IMR-90 (cell line): ENCODE results near the gene CTAGE9. TPM values are rescaled to one million over a fixed set of nuclear protein-coding genes. Genes with fewer than 3 reads are reported as not detected.

Source experiments
- ATAC-seq: fragments of 200-7000 bp; cut with Tn5 transposase; 2 replicates; pipeline ENCODE4 v1.9.1; 2020; ENCODE audit warnings: low read depth, mild to moderate bottlenecking, moderate library complexity
- BruUV-seq: library from RNA; stranded (reverse); fragments of 400-500 nt; replicated peaks from 2 replicates; lab custom pipeline; 2021; lab: Mats Ljungman, UMichigan
- CTCF ChIA-PET: fragments of 300-600 bp; formaldehyde crosslinking; extraction: SDS; loops from one replicate; lab custom pipeline; 2021; ENCODE audit warnings: antibody characterized with exemption; lab: Yijun Ruan, JAX
- POLR2A ChIA-PET: fragments of 300-600 bp; sonication (Branson Sonifier 250); formaldehyde crosslinking; loops from one replicate; lab custom pipeline; 2022; ENCODE audit warnings: antibody characterized with exemption; ENCODE audit not compliant: unreplicated experiment; lab: Charles Lee
- DNase-seq: peaks from one replicate; pipeline ENCODE4 v3.0.0; 2013
- H2AFZ ChIP-seq: replicated peaks from 2 replicates; pipeline ENCODE3; 2013; ENCODE audit warnings: low read length, mild to moderate bottlenecking; ENCODE audit not compliant: poor library complexity
- H2AK5ac ChIP-seq: 2 replicates; pipeline ENCODE4 v1.6.1; 2013; ENCODE audit warnings: low read depth, low read length, inconsistent platforms
- H2AK9ac ChIP-seq: replicated peaks from 2 replicates; pipeline ENCODE3; 2013; ENCODE audit warnings: mild to moderate bottlenecking, low read depth, low read length, moderate library complexity; ENCODE audit not compliant: poor library complexity
- H2BK120ac ChIP-seq: 2 replicates; pipeline ENCODE4 v1.6.1; 2013; ENCODE audit warnings: low read depth, low read length, inconsistent platforms
- H2BK15ac ChIP-seq: 3 replicates; pipeline ENCODE4 v1.6.1; 2013; ENCODE audit warnings: low read depth, low read length, inconsistent platforms
- H2BK20ac ChIP-seq: 2 replicates; pipeline ENCODE4 v1.6.1; 2013; ENCODE audit warnings: low read depth, mild to moderate bottlenecking, inconsistent platforms, low read length, moderate library complexity
- H2BK5ac ChIP-seq: 2 replicates; pipeline ENCODE4 v1.6.1; 2013; ENCODE audit warnings: mild to moderate bottlenecking, low read depth, low read length, inconsistent platforms; ENCODE audit not compliant: poor library complexity, severe bottlenecking
- H3K14ac ChIP-seq: replicated peaks from 2 replicates; pipeline ENCODE4 v1.6.1; 2013; ENCODE audit warnings: low read depth, low read length, inconsistent platforms
- H3K18ac ChIP-seq: 2 replicates; pipeline ENCODE4 v1.6.1; 2013; ENCODE audit warnings: low read depth, low read length, control low read depth
- H3K23ac ChIP-seq: 2 replicates; pipeline ENCODE4 v1.6.1; 2013; ENCODE audit warnings: low read depth, low read length, inconsistent platforms
- H3K27ac ChIP-seq: 2 replicates; pipeline ENCODE4 v1.5.1; 2013; ENCODE audit warnings: mild to moderate bottlenecking, control low read depth, low read length; ENCODE audit not compliant: insufficient read depth
- H3K27me3 ChIP-seq: 2 replicates; pipeline ENCODE4 v1.6.1; 2013; ENCODE audit warnings: low read length; ENCODE audit not compliant: control insufficient read depth, insufficient read depth
- H3K36me3 ChIP-seq: 2 replicates; pipeline ENCODE4 v1.6.1; 2013; ENCODE audit warnings: low read length, mixed read lengths; ENCODE audit not compliant: control insufficient read depth, insufficient read depth
- H3K4ac ChIP-seq: 2 replicates; pipeline ENCODE4 v1.6.1; 2013; ENCODE audit warnings: low read depth, low read length, inconsistent platforms
- H3K4me1 ChIP-seq: 2 replicates; pipeline ENCODE4 v1.6.1; 2013; ENCODE audit warnings: low read length, mixed read lengths; ENCODE audit not compliant: control insufficient read depth, insufficient read depth
- H3K4me2 ChIP-seq: 2 replicates; pipeline ENCODE4 v1.6.1; 2013; ENCODE audit warnings: low read depth, mild to moderate bottlenecking, control low read depth, low read length, moderate library complexity
- H3K4me3 ChIP-seq: 2 replicates; pipeline ENCODE4 v1.5.1; 2013; ENCODE audit warnings: low read depth, mild to moderate bottlenecking, control low read depth, low read length, moderate library complexity; ENCODE audit not compliant: insufficient read depth
- H3K56ac ChIP-seq: 2 replicates; pipeline ENCODE4 v1.6.1; 2013; ENCODE audit warnings: low read length, inconsistent platforms; ENCODE audit not compliant: insufficient read depth; ENCODE audit errors: extremely low read depth
- H3K79me1 ChIP-seq, 2 experiments: 2 replicates each; pipeline ENCODE4 v1.6.1; 2013; ENCODE audit warnings: low read length in 2 of 2, inconsistent platforms in 1 of 2, low read depth in 1 of 2
- H3K9ac ChIP-seq: 2 replicates; pipeline ENCODE4 v1.6.1; 2013; ENCODE audit warnings: low read depth, low read length, control low read depth
- H3K9me1 ChIP-seq: 2 replicates; pipeline ENCODE4 v1.6.1; 2013; ENCODE audit warnings: low read length, inconsistent platforms; ENCODE audit not compliant: insufficient read depth
- H3K9me3 ChIP-seq: 2 replicates; pipeline ENCODE4 v1.6.1; 2013; ENCODE audit warnings: low read length; ENCODE audit not compliant: control insufficient read depth, insufficient read depth
- H4K20me1 ChIP-seq: 2 replicates; pipeline ENCODE4 v1.6.1; 2013; ENCODE audit warnings: low read length, inconsistent platforms; ENCODE audit not compliant: insufficient read depth
- H4K5ac ChIP-seq: 2 replicates; pipeline ENCODE4 v1.6.1; 2013; ENCODE audit warnings: mild to moderate bottlenecking, low read depth, low read length, control low read depth
- H4K8ac ChIP-seq, 2 experiments: 2 replicates each; pipeline ENCODE4 v1.6.1; 2013; ENCODE audit warnings: low read depth in 2 of 2, low read length in 2 of 2, control low read depth in 1 of 2, inconsistent platforms in 1 of 2
- H4K91ac ChIP-seq: 2 replicates; pipeline ENCODE4 v1.6.1; 2013; ENCODE audit warnings: low read depth, low read length, inconsistent platforms; ENCODE audit not compliant: insufficient read depth
- BHLHE40 ChIP-seq: fragments of 150-350 bp; IDR thresholded peaks from 2 replicates; pipeline ENCODE4 v1.6.1; 2016; ENCODE audit warnings: mild to moderate bottlenecking, low read depth, low read length
- MAFK ChIP-seq: IDR thresholded peaks from 2 replicates; pipeline ENCODE4 v1.6.1; 2012; ENCODE audit warnings: low read depth, low read length, improper control_type of control experiment
- MXI1 ChIP-seq: IDR thresholded peaks from 2 replicates; pipeline ENCODE4 v1.6.1; 2012; ENCODE audit warnings: low read depth, mild to moderate bottlenecking, low read length, moderate library complexity, borderline replicate concordance
- POLR2A ChIP-seq: IDR thresholded peaks from 2 replicates; pipeline ENCODE4 v1.6.1; 2012; ENCODE audit warnings: mild to moderate bottlenecking, low read depth, low read length
- RAD21 ChIP-seq: IDR thresholded peaks from 2 replicates; pipeline ENCODE4 v1.6.1; 2012; ENCODE audit warnings: low read length, improper control_type of control experiment
- RCOR1 ChIP-seq: IDR thresholded peaks from 2 replicates; pipeline ENCODE4 v1.6.1; 2012; ENCODE audit warnings: mild to moderate bottlenecking, low read length, improper control_type of control experiment; ENCODE audit not compliant: insufficient replicate concordance
- SMC3 ChIP-seq: fragments of 150-350 bp; IDR thresholded peaks from 2 replicates; pipeline ENCODE4 v1.6.1; 2016; ENCODE audit warnings: low read depth, mild to moderate bottlenecking, antibody characterized with exemption, low read length, moderate library complexity
- dilution Hi-C: fragments of 300-500 bp; cut with HindIII; formaldehyde crosslinking; loops from one replicate; pipeline ENCODE4 v1.14.3; 2018; ENCODE audit warnings: low sequenced_read_pairs; ENCODE audit not compliant: unreplicated experiment
- in situ Hi-C: fragments of 300-500 bp; cut with MboI; formaldehyde crosslinking; loops from 3 replicates; pipeline ENCODE4 v1.14.3; 2019; ENCODE audit warnings: low sequenced_read_pairs, inconsistent platforms, mixed read lengths
- intact Hi-C: fragments of 100-400 bp; cut with micrococcal nuclease; formaldehyde crosslinking; loops from 2 replicates; pipeline ENCODE4 v1.10.0; 2022
- polyA plus RNA-seq, 3 experiments: library from polyadenylated mRNA; depleted of rRNA; stranded (reverse); fragments of >200 nt; gene quantifications; 2 replicates each; pipeline ENCODE4 v1.2.3, GENCODE V29; 2012; ENCODE audit warnings: low replicate concordance in 1 of 3
- total RNA-seq: library from RNA; depleted of rRNA; stranded (reverse); fragments of >200 nt; gene quantifications from 2 replicates; pipeline ENCODE4 v1.2.3, GENCODE V29; 2012

The CTAGE9 gene
- total and polyA plus RNA-seq, 2 of the 4 experiments (the other 2 are of a cell fraction): not detected

- H3K79me1 ChIP-seq: no peaks in the 10 kb centered on the region
- H4K5ac ChIP-seq: no peak overlapping the region
- H3K23ac ChIP-seq: no peak overlapping the region
- no peak overlapping the region for H3K4me3 ChIP-seq
- no peak overlapping the region for H3K14ac ChIP-seq
- no peaks in the 10 kb centered on the region; the same call in 1 of the 2 replicates for H3K27me3 ChIP-seq
- no peak overlapping the region for H2AFZ ChIP-seq
- H2BK5ac ChIP-seq: no peak overlapping the region
- H2BK15ac ChIP-seq: no peak overlapping the region
- dilution Hi-C loops (no loop called here), intact Hi-C loops (loop anchor here (5.0 to 10.0 kb wide), 2 partner anchors 112 to 220 kb away; partner anchors contain the start of gene ENPP1), in situ Hi-C loops (loop anchor here (5.0 to 25.0 kb wide), 3 partner anchors 220 to 795 kb away; no protein-coding TSS in a partner anchor)
- no peak overlapping the region for H2BK20ac ChIP-seq
- no TSS peak for BruUV-seq
- TF ChIP-seq RAD21 (no peak), POLR2A (no peak), BHLHE40 (no peak), MXI1 (no peak), RCOR1 (no peak), MAFK (no peak), SMC3 (no peak)
- no peak overlapping the region for H4K91ac ChIP-seq
- DNase-seq: no peak
- no peak overlapping the region for H4K8ac ChIP-seq
- no peak for ATAC-seq
- POLR2A ChIA-PET: no interaction called here
- no peaks in the 10 kb centered on the region for H3K36me3 ChIP-seq
- H2AK5ac ChIP-seq: no peak overlapping the region
- no peaks in the 10 kb centered on the region for H3K9me1 ChIP-seq
- no peak overlapping the region for H2AK9ac ChIP-seq
- H3K27ac ChIP-seq: no peak overlapping the region
- CTCF ChIA-PET: no interaction called here
- no peaks in the 10 kb centered on the region for H4K20me1 ChIP-seq
- no peaks in the 10 kb centered on the region for H3K4me1 ChIP-seq
- H3K4ac ChIP-seq: no peak overlapping the region
- H3K56ac ChIP-seq: no peak overlapping the region
- no peak overlapping the region for H3K4me2 ChIP-seq
- H2BK120ac ChIP-seq: no peak overlapping the region
- no peak overlapping the region for H3K9ac ChIP-seq
- H3K9me3 ChIP-seq: no peaks in the 10 kb centered on the region
- no peak overlapping the region for H3K18ac ChIP-seq
Measured at GRCh38 chr6:131692589-131692988, 18.2 kb downstream of the CTAGE9 start.
